Measurements from ENCODE around the gene ARHGAP33.

- no peak for TF ChIP-seq POLR2A (IDR thresholded peaks at IDR 0.05)
- TF ChIP-seq POLR2AphosphoS5 (IDR thresholded peaks at IDR 0.05) = no peak
Measured at GRCh38 chr19:35789195-35789977, 14.0 kb downstream of the ARHGAP33 start.

Data from prostate gland (tissue), 1 donor.